BE2C (cell line): Measurements from ENCODE around the gene COL23A1.
"Not testable (repeated sequence)": the region's sequence is repeated elsewhere in the genome, so short reads cannot be mapped to it uniquely, and the experiment has no call there.

Experiments
- DNase-seq: peaks from one replicate; pipeline ENCODE4 v3.0.0-alpha.2; 2020
- H3K27me3 ChIP-seq: fragments of 250-450 bp; sonication (Bioruptor Pico); 2 replicates; pipeline ENCODE4 v1.5.1; 2020; ENCODE audit warnings: mild to moderate bottlenecking
- H3K36me3 ChIP-seq: fragments of 250-450 bp; sonication (Bioruptor Pico); 2 replicates; pipeline ENCODE4 v1.5.1; 2020; ENCODE audit warnings: mild to moderate bottlenecking
- H3K4me1 ChIP-seq: fragments of 250-450 bp; sonication (Bioruptor Pico); 2 replicates; pipeline ENCODE4 v1.5.1; 2020
- H3K4me3 ChIP-seq: 2 replicates; pipeline ENCODE4 v1.5.1; 2011; ENCODE audit warnings: low read depth, low read length
- H3K9me3 ChIP-seq: fragments of 250-450 bp; sonication (Bioruptor Pico); 2 replicates; pipeline ENCODE4 v1.5.1; 2020
- TF ChIP-seq, protein P1 (sequence below): IDR thresholded peaks from 2 replicates; pipeline ENCODE4 v1.5.1; 2012; ENCODE audit warnings: mild to moderate bottlenecking, low read depth, low read length

COL23A1 gene

DNA sequence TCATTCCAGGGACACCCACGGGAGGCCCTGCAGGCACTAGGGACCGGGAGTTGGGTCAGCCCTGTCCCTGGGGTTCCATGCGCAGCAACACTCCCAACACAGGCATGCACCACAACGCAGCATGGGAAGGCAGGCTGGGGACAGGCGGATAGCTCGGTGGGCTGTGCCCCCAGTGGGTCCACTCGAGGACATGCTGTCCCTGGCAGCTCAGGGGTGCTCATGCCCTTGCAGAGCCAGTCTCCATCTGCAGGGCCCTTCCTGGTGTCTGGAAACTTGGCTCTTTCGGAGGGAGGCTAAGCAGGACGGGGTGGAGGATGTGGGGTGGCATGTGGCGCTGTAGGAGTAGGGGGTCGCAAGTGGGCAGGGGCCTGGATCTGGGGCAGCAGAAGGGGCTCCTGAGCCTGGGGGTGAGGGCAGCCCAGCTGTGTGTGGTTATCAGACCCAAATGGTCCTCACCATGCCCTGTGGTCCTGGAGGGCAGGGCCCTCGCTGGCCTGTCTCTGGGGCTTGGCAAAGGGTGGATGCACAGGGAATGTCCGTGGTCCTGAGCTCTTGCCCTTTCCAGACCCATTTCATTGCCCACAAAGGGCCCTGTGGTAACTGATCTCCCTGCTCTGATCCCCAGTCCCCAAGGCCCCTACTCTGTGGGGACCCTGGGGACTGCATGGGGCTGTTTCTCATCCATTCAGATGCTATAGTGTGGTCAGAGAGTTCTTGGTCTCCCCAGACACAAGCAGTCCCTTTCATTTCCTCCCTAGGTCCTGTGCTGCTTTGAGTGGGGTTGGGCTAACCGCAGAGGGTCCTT, 267.3 kb downstream of the COL23A1 start:
- H3K4me3 ChIP-seq: no peak overlapping the region
- DNase-seq: no peak
- no peaks in the 10 kb centered on the region for H3K36me3 ChIP-seq
- no peaks in the 10 kb centered on the region for H3K4me1 ChIP-seq
- no peaks in the 10 kb centered on the region for H3K27me3 ChIP-seq
- TF ChIP-seq, protein P1, sequence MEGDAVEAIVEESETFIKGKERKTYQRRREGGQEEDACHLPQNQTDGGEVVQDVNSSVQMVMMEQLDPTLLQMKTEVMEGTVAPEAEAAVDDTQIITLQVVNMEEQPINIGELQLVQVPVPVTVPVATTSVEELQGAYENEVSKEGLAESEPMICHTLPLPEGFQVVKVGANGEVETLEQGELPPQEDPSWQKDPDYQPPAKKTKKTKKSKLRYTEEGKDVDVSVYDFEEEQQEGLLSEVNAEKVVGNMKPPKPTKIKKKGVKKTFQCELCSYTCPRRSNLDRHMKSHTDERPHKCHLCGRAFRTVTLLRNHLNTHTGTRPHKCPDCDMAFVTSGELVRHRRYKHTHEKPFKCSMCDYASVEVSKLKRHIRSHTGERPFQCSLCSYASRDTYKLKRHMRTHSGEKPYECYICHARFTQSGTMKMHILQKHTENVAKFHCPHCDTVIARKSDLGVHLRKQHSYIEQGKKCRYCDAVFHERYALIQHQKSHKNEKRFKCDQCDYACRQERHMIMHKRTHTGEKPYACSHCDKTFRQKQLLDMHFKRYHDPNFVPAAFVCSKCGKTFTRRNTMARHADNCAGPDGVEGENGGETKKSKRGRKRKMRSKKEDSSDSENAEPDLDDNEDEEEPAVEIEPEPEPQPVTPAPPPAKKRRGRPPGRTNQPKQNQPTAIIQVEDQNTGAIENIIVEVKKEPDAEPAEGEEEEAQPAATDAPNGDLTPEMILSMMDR: no peak
- H3K9me3 ChIP-seq: no peaks in the 10 kb centered on the region

DNA sequence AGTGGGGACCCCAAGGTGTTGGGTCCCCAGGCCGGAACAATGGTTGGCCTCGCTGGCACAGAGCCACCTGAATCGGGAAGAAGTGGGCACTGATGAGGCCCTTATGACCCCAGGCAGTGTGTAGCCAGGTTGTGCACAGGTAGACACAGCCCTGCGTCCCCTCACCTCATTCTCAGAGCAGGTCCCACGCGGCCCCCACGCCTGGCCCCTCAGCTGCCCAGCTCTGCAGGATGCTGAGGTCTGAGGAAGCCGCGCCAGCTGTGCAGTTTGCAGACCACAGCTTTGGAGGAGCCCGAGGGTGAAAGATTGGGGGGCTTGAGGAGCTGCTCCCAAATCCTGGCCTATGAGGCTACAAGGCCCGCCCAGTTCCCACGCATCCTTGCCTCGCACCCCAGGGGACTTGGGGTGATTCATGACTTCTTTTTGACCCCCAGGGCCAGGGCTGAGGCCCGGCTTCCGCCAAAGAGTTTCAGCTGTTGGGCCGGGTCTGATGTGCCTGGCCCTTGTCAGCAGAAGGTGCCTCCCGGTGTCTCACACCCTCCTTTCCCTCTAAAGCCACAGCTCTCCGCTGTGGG, 269.8 kb downstream of the COL23A1 start:
- no peaks in the 10 kb centered on the region for H3K27me3 ChIP-seq
- no peak overlapping the region for H3K4me3 ChIP-seq
- TF ChIP-seq, protein P1: no peak
- H3K4me1 ChIP-seq: no peaks in the 10 kb centered on the region
- DNase-seq: no peak
- H3K36me3 ChIP-seq: no peaks in the 10 kb centered on the region
- no peaks in the 10 kb centered on the region for H3K9me3 ChIP-seq

DNA sequence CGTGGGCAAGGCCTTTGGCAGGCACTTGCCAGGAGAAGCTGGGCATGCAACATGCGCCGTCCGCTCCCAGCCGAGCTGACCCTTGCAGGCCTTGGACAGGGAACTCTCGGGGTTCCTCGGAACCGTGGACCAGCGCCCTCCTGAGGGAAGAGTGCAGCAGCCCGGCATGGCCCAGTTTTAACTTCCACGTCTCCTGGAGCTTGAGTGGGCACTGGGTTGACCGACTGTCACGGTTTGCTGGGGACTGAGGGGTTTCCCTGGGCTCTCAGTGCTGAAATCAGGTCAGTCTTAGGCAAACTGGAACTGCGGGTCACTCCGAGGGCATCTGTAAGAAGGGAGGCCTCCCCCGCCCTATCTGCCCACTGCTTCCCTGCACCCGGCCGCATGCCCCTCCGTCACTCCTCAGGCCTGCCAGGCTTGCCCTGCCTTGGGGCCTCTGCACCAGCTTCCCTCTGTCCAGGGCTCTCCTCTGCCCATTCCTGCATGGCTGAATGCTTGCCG, 270.6 kb downstream of the COL23A1 start:
- Histone ChIP-seq H3K4me1 (no peaks in the 10 kb centered on the region), H3K4me3 (no peak overlapping the region), H3K36me3 (no peaks in the 10 kb centered on the region), H3K27me3 (no peaks in the 10 kb centered on the region), H3K9me3 (no peaks in the 10 kb centered on the region)
- no peak for DNase-seq
- TF ChIP-seq, protein P1: no peak

DNA sequence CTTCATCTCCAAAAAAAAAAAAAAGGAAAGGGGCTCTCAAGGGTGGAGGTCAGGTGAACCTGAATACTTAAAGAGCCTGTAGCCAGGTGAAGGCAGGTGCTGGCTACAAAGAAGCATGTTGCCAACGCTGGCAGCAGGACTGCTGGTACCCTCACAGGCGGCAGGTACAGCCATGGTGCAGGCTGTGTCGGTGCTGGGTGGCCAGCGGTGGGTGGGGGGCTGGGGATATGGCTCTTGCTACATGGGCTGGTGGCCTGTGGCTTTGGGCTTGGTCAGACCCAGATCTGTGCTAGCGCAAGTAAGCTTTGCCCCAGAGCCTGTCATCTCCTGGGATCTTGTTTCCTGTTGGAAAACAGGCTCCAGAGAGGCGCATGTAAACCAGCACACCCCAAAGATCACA, 271.3 kb downstream of the COL23A1 start:
- no peak for DNase-seq

DNA sequence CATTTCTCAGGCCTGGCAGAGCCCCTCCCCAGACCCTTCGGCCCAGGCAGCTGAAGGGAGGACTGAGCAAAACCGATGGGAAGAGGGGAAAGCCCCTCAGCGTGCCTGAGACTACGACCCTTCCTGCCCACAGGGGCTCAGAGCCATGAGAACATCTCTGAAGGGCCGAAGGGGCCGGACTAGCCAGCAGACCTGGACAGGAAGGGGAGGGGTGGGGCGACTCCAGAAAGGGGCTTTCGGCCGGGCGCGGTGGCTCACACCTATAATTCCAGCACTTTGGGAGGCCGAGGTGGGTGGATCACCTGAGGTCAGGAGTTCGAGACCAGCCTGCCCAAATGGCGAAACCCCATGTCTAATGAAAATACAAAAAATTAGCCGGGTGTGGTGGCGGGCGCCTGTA, 271.8 kb downstream of the COL23A1 start:
- no peak for DNase-seq
- Histone ChIP-seq H3K4me3 (no peak overlapping the region), H3K9me3 (no peaks in the 10 kb centered on the region), H3K4me1 (no peaks in the 10 kb centered on the region), H3K36me3 (no peaks in the 10 kb centered on the region), H3K27me3 (no peaks in the 10 kb centered on the region)
- TF ChIP-seq, protein P1: no peak

More for the DNA sequence above, 271.3 kb downstream of the COL23A1 start:
- TF ChIP-seq, protein P1: no peak
- H3K4me3 ChIP-seq: no peak overlapping the region
- H3K27me3 ChIP-seq: no peaks in the 10 kb centered on the region
- no peaks in the 10 kb centered on the region for H3K9me3 ChIP-seq
- H3K36me3 ChIP-seq: no peaks in the 10 kb centered on the region
- no peaks in the 10 kb centered on the region for H3K4me1 ChIP-seq

DNA sequence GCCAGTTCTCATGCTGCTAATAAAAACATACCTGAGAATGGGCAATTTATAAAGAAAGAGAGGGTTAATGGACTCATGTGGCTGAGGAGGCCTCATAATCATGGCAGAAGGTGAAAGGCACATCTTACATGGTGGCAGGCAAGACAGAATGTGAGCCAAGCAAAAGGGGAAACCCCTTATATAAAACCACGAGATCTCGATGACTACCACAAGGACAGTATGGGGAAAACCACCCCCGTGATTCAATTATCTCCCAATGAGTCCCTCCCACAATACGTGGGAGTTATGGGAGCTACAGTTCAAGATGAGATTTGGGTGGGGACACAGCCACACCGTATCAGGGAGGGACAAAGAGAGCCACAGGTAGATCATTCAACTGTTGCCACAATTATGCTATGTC, 272.5 kb downstream of the COL23A1 start:
- not testable (repeated sequence) for DNase-seq, H3K9me3 ChIP-seq, H3K4me1 ChIP-seq, H3K36me3 ChIP-seq, H3K4me3 ChIP-seq, H3K27me3 ChIP-seq
